Hepatocyte (in vitro differentiated cells): ENCODE results near the gene DPYSL3. TPM values are rescaled to one million over a fixed set of nuclear protein-coding genes. Genes with fewer than 3 reads are reported as not detected.

Source experiments
- DNase-seq: peaks from one replicate; pipeline ENCODE4 v3.0.0-alpha.2; 2016; ENCODE audit warnings: low spot score
- H2AFZ ChIP-seq: fragments of 200-600 bp; sonication (generic); 2 replicates; pipeline ENCODE4 v1.6.0; 2016; ENCODE audit warnings: antibody characterized with exemption, mild to moderate bottlenecking
- H3K27ac ChIP-seq: fragments of 200-600 bp; sonication (generic); 2 replicates; pipeline ENCODE4 v1.5.1; 2016; ENCODE audit warnings: mild to moderate bottlenecking
- H3K27me3 ChIP-seq: fragments of 200-600 bp; sonication (generic); 2 replicates; pipeline ENCODE4 v1.6.1; 2016
- H3K36me3 ChIP-seq: fragments of 200-600 bp; sonication (generic); replicated peaks from 2 replicates; pipeline ENCODE4 v1.5.1; 2016; ENCODE audit warnings: low read depth; ENCODE audit not compliant: insufficient read depth
- H3K4me1 ChIP-seq: fragments of 200-600 bp; sonication (generic); 2 replicates; pipeline ENCODE4 v1.5.1; 2016; ENCODE audit warnings: mild to moderate bottlenecking, moderate library complexity; ENCODE audit not compliant: insufficient read depth
- H3K4me2 ChIP-seq: fragments of 200-600 bp; sonication (generic); 2 replicates; pipeline ENCODE4 v1.6.0; 2016
- H3K4me3 ChIP-seq: fragments of 200-600 bp; sonication (generic); 2 replicates; pipeline ENCODE4 v1.5.1; 2016; ENCODE audit warnings: mild to moderate bottlenecking
- H3K79me2 ChIP-seq: fragments of 200-600 bp; sonication (generic); 2 replicates; pipeline ENCODE4 v1.6.0; 2017; ENCODE audit warnings: mild to moderate bottlenecking
- H3K9me2 ChIP-seq: fragments of 200-600 bp; sonication (generic); replicated peaks from 2 replicates; pipeline ENCODE4 v1.6.0; 2017; ENCODE audit warnings: mild to moderate bottlenecking; ENCODE audit not compliant: insufficient read depth
- H3K9me3 ChIP-seq: fragments of 200-600 bp; sonication (generic); 2 replicates; pipeline ENCODE4 v1.5.1; 2016; ENCODE audit warnings: low read depth, mild to moderate bottlenecking
- H4K20me1 ChIP-seq: fragments of 200-600 bp; sonication (generic); 2 replicates; pipeline ENCODE4 v1.6.0; 2016; ENCODE audit warnings: mild to moderate bottlenecking; ENCODE audit not compliant: insufficient read depth, poor library complexity, severe bottlenecking
- CTCF ChIP-seq: fragments of 200-600 bp; sonication (generic); IDR thresholded peaks from 2 replicates; pipeline ENCODE4 v1.5.1; 2016; ENCODE audit warnings: antibody characterized with exemption, mild to moderate bottlenecking; ENCODE audit not compliant: poor library complexity
- EZH2 ChIP-seq: fragments of 200-600 bp; sonication (generic); IDR thresholded peaks from 2 replicates; pipeline ENCODE4 v1.6.1; 2016; ENCODE audit warnings: antibody characterized with exemption, mild to moderate bottlenecking, borderline replicate concordance
- EZH2phosphoT487 ChIP-seq: fragments of 200-600 bp; sonication (generic); IDR thresholded peaks from one replicate; pipeline ENCODE4 v1.6.1; 2018; ENCODE audit warnings: antibody characterized with exemption, mild to moderate bottlenecking, low read depth, moderate library complexity; ENCODE audit not compliant: unreplicated experiment, severe bottlenecking
- WGBS: methylation state at CpG from one replicate; pipeline ENCODE4 v1.1.6; 2016; ENCODE audit warnings: low lambda C conversion rate; ENCODE audit errors: missing lambda C conversion rate; 5-methylcytosine and 5-hydroxymethylcytosine counted together
- polyA plus RNA-seq: library from polyadenylated mRNA; unstranded; fragments of >200 nt; fragmentation: Nextera tagmentation; extraction: Ambion mirVana; gene quantifications from 2 replicates; pipeline ENCODE4 v1.2.1, GENCODE V29; 2016
- total RNA-seq: library from RNA; depleted of rRNA; stranded (reverse); fragments of >200 nt; gene quantifications from 2 replicates; pipeline ENCODE4 v1.2.3, GENCODE V29; 2014

DPYSL3 gene
- total and polyA plus RNA-seq, 2 experiments from 2014 or later = 35.7 to 78.0 TPM

GRCh38 chr5:147538236-147538635 lies 28.4 kb upstream of the DPYSL3 start:
- H3K9me2 ChIP-seq = no peaks in the 10 kb centered on the region
- TF ChIP-seq CTCF = no peak
- TF ChIP-seq EZH2phosphoT487 = no peak
- no peak for TF ChIP-seq EZH2
- H2AFZ ChIP-seq = no peak overlapping the region
- no peaks in the 10 kb centered on the region for H3K36me3 ChIP-seq
- no peaks in the 10 kb centered on the region for H3K9me3 ChIP-seq
- H3K4me1 ChIP-seq = peaks cover 9% of the 10 kb centered on the region
- H3K4me3 ChIP-seq = no peak overlapping the region
- H3K27me3 ChIP-seq = no peaks in the 10 kb centered on the region
- WGBS = 100% methylated on average over 1 of the region's 1 CpG
- no peaks in the 10 kb centered on the region for H4K20me1 ChIP-seq
- H3K79me2 ChIP-seq = no peaks in the 10 kb centered on the region
- no peak overlapping the region for H3K4me2 ChIP-seq
- H3K27ac ChIP-seq = no peak overlapping the region
- no peak for DNase-seq

- 74% methylated on average over 3 of the region's 3 CpGs for WGBS
- Histone ChIP-seq H3K27ac (peak overlapping the region; percentile 29), H3K4me3 (no peak overlapping the region), H3K9me3 (no peaks in the 10 kb centered on the region), H3K9me2 (no peaks in the 10 kb centered on the region), H3K27me3 (no peaks in the 10 kb centered on the region), H2AFZ (no peak overlapping the region), H4K20me1 (no peaks in the 10 kb centered on the region), H3K4me1 (peaks cover 9% of the 10 kb centered on the region), H3K36me3 (no peaks in the 10 kb centered on the region), H3K4me2 (no peak overlapping the region), H3K79me2 (no peaks in the 10 kb centered on the region)
- TF ChIP-seq EZH2phosphoT487 (no peak), EZH2 (no peak), CTCF (no peak)
- DNase-seq = no peak
Observed at GRCh38 chr5:147534172-147534951, 24.5 kb upstream of the DPYSL3 start.

GRCh38 chr5:147532156-147532555 lies 22.3 kb upstream of the DPYSL3 start:
- Histone ChIP-seq H3K79me2 (no peaks in the 10 kb centered on the region), H3K27me3 (no peaks in the 10 kb centered on the region), H2AFZ (no peak overlapping the region), H3K4me1 (peaks cover 9% of the 10 kb centered on the region), H3K4me2 (no peak overlapping the region), H4K20me1 (no peaks in the 10 kb centered on the region), H3K36me3 (no peaks in the 10 kb centered on the region), H3K9me3 (no peaks in the 10 kb centered on the region), H3K4me3 (no peak overlapping the region), H3K9me2 (no peaks in the 10 kb centered on the region), H3K27ac (no peak overlapping the region)
- DNase-seq = no peak
- 64% methylated on average over 1 of the region's 1 CpG for WGBS
- TF ChIP-seq EZH2phosphoT487 (no peak), EZH2 (no peak), CTCF (no peak)
